GM12874 (cell line): ENCODE results near the gene AHDC1.
A peak's percentile ranks its signal among the peaks of the same experiment; 100 is the strongest.

Experiments
- TF ChIP-seq, protein P1 (sequence below): IDR thresholded peaks from 2 replicates; pipeline ENCODE4 v1.5.1; 2011; ENCODE audit warnings: low read depth, mild to moderate bottlenecking, control low read depth, low read length, moderate library complexity; ENCODE audit not compliant: insufficient read depth

Gene AHDC1

DNA sequence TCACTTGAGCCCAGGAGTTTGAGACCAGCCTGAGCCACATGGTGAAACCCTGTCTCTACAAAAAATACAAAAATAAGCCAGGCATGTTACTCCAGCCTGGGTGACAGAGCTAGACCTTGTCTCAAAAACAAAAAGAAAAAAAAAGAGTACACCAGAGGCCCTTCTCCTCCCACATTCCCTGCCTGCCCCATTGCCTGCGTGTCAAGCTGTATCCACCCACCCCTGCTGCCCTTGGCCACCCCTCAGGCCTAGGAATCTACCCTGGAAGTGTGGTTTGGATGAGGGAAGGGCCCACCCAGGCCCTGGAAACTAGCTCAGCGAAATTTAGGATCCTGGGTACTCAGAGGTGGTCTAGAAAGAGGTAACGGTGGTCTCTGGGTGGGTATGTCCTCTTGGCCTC is 88.3 kb downstream of the AHDC1 start:
- TF ChIP-seq, protein P1, sequence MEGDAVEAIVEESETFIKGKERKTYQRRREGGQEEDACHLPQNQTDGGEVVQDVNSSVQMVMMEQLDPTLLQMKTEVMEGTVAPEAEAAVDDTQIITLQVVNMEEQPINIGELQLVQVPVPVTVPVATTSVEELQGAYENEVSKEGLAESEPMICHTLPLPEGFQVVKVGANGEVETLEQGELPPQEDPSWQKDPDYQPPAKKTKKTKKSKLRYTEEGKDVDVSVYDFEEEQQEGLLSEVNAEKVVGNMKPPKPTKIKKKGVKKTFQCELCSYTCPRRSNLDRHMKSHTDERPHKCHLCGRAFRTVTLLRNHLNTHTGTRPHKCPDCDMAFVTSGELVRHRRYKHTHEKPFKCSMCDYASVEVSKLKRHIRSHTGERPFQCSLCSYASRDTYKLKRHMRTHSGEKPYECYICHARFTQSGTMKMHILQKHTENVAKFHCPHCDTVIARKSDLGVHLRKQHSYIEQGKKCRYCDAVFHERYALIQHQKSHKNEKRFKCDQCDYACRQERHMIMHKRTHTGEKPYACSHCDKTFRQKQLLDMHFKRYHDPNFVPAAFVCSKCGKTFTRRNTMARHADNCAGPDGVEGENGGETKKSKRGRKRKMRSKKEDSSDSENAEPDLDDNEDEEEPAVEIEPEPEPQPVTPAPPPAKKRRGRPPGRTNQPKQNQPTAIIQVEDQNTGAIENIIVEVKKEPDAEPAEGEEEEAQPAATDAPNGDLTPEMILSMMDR: no peak

DNA sequence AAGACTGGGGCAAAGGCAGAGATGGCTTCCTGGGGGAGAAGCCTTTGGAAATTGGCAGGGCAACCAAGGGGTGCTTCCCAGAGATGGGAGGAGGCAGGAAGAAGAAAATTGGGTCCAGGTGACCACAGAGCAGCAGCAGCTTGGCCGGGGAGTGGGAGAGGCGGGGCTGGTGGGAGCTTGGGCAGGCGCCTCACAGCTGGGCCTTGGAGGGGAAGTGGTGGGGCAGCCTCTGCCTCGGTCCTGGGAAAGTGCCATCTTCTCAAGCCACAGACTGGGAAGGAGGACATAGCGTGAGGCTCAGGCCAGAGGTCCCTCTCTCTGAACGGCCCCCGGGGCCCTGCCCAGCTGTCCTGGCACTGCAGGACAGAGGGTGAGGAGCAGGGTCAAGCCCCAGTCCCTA is 90.0 kb downstream of the AHDC1 start:
- TF ChIP-seq, protein P1: no peak

DNA sequence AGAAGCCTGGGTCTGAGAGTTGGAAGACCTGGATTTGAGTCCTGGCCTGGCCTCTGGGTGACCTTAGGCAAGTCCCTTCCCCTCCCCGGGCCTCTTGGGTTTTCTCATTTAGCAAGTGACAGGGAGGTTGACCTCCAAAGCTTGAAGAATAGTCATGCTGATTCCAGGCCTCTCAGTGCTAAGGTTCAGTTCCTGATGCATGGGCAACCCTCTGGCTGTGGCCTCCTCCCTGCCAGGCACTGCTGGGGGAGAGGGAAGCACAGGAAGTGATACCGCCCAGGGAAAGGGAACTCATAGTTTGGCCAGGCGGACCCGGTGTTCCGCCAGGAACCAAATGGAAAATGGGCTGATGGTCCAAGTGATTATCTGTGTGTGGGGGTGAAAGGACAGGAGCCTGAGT is 90.4 kb downstream of the AHDC1 start:
- TF ChIP-seq, protein P1: no peak

DNA sequence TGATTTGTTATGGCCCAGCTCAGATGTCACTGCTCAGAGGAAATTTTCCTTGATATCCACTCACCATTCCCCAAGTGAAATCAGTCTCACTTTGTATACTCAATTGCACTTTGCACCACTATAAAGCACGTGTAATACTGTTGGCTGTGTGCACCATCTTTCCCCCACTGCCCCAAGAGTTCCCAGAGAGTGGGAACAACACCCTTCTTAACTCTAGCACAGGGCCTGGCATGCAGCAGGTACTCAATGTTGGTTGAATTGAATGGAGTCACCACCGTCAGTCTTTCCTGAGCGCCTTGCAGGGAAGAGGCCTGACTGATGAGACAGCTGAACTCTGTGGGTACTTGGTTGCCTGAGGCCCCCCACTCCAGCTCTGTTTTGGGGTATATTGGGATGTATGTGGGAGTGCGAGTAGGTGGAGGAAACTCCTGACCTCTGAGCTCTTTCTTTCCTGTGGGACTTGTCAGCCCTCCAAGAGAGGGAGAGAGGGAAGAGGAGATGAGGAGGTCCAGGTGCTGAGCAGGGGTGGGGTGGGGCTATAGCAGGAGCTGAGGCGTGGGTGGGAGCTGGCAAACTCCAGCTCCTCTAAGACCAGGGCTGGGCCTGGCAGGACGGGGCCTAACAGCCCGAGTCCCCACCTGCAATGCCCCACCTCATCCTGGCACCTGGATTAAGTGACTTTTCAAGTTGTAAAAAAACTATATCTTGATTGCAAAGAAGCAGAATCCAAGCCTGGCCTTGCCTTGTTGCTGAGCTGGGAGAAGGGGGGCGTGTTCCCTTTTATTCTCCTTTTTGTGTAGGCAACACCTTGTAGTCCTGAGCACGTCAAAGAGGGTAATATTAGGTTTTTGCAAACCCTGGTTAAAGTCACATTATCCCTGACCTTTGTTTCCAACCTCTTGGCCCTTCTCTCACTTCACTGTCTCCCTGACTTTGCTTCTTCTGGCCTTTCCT is 94.5 kb downstream of the AHDC1 start:
- TF ChIP-seq, protein P1: no peak

DNA sequence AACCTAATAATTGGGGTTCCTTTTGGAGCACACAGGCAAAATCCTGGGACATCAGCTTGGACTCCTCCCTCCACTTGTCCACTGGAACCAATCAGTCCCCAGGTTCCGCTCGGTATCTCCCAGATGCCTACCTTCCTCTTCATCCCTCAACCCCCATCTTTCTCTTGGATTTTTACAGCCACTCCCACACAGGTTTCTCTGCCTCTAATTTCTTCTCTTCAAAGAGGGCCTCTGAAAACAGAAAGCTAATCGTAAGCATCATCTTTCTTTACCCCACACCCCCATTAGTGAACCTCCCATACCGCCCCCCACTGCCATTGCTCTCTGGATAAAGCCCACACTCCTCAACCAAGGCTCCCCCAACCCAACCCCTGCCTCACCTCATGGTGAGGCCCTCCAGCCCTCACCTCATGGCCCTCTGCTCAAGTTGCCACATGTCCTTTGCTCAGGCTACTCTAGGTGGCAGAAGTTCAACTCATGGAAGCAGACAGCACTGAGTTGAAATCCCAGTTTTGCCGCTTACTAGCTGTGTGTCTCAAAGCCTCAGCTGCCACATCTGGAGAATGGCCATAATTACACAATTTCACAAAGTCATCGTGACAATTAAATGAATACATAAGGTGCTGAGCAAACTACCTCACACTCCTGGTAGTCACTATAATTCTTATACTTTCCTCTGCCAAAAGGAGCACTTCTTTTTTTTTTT is 95.8 kb downstream of the AHDC1 start:
- TF ChIP-seq, protein P1: peak; percentile 25; the same call in 1 of the 2 replicates

DNA sequence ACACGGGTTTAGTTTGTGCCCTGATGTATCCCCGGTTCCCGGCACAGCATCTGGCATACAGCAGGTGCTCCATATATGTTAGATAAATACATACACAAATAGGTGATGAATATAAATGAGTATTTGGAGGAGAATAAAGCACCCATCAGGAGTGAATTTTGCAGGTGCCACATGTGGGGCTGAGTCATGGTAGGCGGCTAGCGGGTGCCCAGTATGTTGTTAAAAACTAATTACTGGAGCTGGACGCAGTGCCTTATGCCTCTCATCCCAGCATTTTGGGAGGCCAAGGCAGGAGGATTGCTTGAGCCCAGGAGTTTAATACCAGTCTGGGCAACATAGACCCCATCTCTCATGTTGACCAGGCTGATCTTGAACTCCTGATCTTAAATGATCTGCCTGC is 97.2 kb downstream of the AHDC1 start:
- TF ChIP-seq, protein P1: no peak

DNA sequence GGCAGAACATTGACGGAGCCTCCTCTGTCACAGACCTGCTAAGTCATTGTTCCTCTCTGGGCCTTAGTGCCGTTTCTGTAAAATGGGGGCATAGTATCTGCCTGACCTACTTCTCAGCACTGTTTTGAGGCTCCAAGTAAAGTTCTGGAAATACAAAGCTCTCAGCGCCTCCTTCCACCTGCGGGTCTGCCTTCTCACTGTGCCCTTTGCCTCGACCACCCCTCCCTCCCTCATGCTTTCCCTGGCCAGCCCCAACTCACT is 98.6 kb downstream of the AHDC1 start:
- TF ChIP-seq, protein P1: no peak
